GM23338 (cell line): Measurements from ENCODE around the gene RNF4.

Experiments
- CREB1 ChIP-seq: fragments of 250-450 bp; sonication (Bioruptor Pico); IDR thresholded peaks from 2 replicates; pipeline ENCODE4 v1.5.0; 2020; ENCODE audit warnings: low read depth, mild to moderate bottlenecking, moderate library complexity
- EZH2 ChIP-seq: fragments of 200-600 bp; sonication (generic); IDR thresholded peaks from one replicate; pipeline ENCODE4 v1.8.0; 2017; ENCODE audit warnings: antibody characterized with exemption, mild to moderate bottlenecking, low read depth; ENCODE audit not compliant: unreplicated experiment
- EZH2phosphoT487 ChIP-seq: fragments of 200-600 bp; sonication (generic); IDR thresholded peaks from one replicate; pipeline ENCODE4 v1.8.1; 2018; ENCODE audit warnings: antibody characterized with exemption; ENCODE audit not compliant: unreplicated experiment
- JUNB ChIP-seq: IDR thresholded peaks from one replicate; pipeline ENCODE4 v1.6.1; 2016; ENCODE audit warnings: antibody characterized with exemption; ENCODE audit not compliant: unreplicated experiment
- NANOG ChIP-seq: IDR thresholded peaks from 2 replicates; pipeline ENCODE4 v1.6.1; 2016; ENCODE audit warnings: antibody characterized with exemption, borderline replicate concordance
- POLR2AphosphoS5 ChIP-seq: IDR thresholded peaks from 2 replicates; pipeline ENCODE4 v1.6.1; 2016; ENCODE audit warnings: antibody characterized with exemption, low read depth
- STAT1 ChIP-seq: IDR thresholded peaks from one replicate; pipeline ENCODE4 v1.6.1; 2016; ENCODE audit warnings: antibody characterized with exemption; ENCODE audit not compliant: unreplicated experiment
- ZNF331 ChIP-seq: fragments of 250-450 bp; sonication (Bioruptor Pico); IDR thresholded peaks from 2 replicates; pipeline ENCODE4 v1.5.0; 2020; ENCODE audit warnings: low read depth, mild to moderate bottlenecking, moderate library complexity
- TF ChIP-seq, protein P1 (sequence below): IDR thresholded peaks from one replicate; pipeline ENCODE4 v1.6.1; 2018; ENCODE audit warnings: antibody characterized with exemption; ENCODE audit not compliant: unreplicated experiment
- TF ChIP-seq, protein P2 (sequence below), 2 experiments: fragments of 200-600 bp in 1 of 2; sonication (generic) in 1 of 2; conservative IDR thresholded peaks; 2 replicates each; pipeline versions ENCODE4 v1.5.1 to v1.6.1; 2016 to 2017; ENCODE audit warnings: antibody characterized with exemption in 2 of 2, low read depth in 2 of 2, mild to moderate bottlenecking in 2 of 2, moderate library complexity in 1 of 2
- TF ChIP-seq, protein P3 (sequence below): IDR thresholded peaks from 2 replicates; pipeline ENCODE4 v1.6.1; 2016; ENCODE audit warnings: antibody characterized with exemption

DNA sequence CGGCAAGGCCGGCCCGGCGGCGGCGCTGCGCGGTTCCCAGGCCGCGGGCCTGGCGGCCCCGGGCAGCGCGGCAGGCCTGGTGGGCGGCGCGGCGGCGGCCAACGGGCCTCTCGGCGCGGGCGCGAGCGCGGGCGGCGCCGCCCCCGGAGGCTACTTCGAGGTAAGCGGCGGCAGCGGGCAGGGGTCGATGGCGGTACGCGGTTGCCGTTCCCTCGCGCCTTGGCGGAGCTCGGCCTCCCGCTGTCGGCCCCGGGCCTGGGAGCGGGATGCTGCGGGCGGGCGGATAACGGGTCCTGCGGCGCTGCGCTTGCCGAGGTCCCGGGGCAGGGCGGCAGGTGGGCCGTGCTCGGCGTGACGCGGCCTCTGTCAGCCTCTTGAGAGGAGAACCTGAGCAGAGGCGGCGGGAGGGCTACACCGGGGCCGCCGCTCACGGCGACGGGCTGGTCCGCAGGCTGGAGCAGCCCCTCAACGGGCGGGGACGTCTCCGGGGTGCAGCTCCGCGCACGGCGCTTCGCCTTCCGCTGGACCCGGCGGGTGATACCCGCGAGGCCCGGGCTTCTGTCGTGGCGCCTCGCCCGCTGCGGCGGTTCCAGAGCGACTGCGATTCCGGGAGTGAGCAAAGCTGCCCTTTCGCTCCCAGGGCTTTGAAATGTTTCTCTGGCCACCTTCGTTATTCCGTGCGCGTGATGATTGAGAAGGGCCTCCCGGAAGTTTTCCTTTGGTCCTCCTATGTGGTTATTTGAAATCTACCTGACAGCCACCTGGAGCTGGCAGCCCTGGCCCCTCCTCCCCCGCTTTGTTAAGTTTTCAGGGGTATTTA lies 68.3 kb downstream of the RNF4 start:
- no peak for TF ChIP-seq EZH2
- TF ChIP-seq, protein P1, sequence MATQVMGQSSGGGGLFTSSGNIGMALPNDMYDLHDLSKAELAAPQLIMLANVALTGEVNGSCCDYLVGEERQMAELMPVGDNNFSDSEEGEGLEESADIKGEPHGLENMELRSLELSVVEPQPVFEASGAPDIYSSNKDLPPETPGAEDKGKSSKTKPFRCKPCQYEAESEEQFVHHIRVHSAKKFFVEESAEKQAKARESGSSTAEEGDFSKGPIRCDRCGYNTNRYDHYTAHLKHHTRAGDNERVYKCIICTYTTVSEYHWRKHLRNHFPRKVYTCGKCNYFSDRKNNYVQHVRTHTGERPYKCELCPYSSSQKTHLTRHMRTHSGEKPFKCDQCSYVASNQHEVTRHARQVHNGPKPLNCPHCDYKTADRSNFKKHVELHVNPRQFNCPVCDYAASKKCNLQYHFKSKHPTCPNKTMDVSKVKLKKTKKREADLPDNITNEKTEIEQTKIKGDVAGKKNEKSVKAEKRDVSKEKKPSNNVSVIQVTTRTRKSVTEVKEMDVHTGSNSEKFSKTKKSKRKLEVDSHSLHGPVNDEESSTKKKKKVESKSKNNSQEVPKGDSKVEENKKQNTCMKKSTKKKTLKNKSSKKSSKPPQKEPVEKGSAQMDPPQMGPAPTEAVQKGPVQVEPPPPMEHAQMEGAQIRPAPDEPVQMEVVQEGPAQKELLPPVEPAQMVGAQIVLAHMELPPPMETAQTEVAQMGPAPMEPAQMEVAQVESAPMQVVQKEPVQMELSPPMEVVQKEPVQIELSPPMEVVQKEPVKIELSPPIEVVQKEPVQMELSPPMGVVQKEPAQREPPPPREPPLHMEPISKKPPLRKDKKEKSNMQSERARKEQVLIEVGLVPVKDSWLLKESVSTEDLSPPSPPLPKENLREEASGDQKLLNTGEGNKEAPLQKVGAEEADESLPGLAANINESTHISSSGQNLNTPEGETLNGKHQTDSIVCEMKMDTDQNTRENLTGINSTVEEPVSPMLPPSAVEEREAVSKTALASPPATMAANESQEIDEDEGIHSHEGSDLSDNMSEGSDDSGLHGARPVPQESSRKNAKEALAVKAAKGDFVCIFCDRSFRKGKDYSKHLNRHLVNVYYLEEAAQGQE: no peak
- TF ChIP-seq, protein P2, sequence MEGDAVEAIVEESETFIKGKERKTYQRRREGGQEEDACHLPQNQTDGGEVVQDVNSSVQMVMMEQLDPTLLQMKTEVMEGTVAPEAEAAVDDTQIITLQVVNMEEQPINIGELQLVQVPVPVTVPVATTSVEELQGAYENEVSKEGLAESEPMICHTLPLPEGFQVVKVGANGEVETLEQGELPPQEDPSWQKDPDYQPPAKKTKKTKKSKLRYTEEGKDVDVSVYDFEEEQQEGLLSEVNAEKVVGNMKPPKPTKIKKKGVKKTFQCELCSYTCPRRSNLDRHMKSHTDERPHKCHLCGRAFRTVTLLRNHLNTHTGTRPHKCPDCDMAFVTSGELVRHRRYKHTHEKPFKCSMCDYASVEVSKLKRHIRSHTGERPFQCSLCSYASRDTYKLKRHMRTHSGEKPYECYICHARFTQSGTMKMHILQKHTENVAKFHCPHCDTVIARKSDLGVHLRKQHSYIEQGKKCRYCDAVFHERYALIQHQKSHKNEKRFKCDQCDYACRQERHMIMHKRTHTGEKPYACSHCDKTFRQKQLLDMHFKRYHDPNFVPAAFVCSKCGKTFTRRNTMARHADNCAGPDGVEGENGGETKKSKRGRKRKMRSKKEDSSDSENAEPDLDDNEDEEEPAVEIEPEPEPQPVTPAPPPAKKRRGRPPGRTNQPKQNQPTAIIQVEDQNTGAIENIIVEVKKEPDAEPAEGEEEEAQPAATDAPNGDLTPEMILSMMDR (conservative IDR thresholded peaks at IDR 0.05; ENCODE audit: low read depth in 2 of 2): no peak
- no peak for TF ChIP-seq EZH2phosphoT487
- no peak for TF ChIP-seq JUNB
- TF ChIP-seq STAT1: no peak
- no peak for TF ChIP-seq POLR2AphosphoS5
- no peak for TF ChIP-seq CREB1 (CRISPR knock-in tag)
- TF ChIP-seq, protein P3, sequence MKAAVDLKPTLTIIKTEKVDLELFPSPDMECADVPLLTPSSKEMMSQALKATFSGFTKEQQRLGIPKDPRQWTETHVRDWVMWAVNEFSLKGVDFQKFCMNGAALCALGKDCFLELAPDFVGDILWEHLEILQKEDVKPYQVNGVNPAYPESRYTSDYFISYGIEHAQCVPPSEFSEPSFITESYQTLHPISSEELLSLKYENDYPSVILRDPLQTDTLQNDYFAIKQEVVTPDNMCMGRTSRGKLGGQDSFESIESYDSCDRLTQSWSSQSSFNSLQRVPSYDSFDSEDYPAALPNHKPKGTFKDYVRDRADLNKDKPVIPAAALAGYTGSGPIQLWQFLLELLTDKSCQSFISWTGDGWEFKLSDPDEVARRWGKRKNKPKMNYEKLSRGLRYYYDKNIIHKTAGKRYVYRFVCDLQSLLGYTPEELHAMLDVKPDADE: no peak
- no peak for TF ChIP-seq ZNF331 (CRISPR knock-in tag)
- TF ChIP-seq NANOG: no peak
